Measurements from ENCODE around the gene SHANK3. TPM values are rescaled to one million over a fixed set of nuclear protein-coding genes. Genes with fewer than 3 reads are reported as not detected.

The SHANK3 gene
- polyA plus RNA-seq, 3 donors from 2014 or later: not detected

DNA sequence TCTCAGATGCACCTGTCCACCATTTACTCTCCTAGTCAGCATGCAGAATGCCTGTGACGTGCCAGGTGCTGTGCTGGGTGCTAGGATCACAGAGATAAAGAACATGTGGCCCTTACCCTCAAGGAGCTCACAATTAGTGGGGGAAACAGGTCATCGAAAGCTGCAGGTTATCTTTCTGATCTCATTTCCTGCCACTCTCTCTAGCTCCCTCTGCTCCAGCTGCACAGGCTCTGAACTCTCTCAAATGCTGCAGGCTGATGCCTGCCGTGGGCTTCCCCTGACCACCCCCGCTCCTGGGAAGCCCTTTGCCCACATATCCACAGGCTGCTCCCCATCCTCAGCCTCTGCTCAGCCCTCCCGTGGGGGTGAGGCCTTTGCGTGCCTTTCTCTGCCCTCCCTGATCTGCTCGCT lies 29.6 kb downstream of the SHANK3 start:
- Mint-ChIP-seq H3K36me3 (no peaks in the 10 kb centered on the region), H3K9me3 (no peaks in the 10 kb centered on the region), H3K27ac (no peak overlapping the region), H3K4me3 (no peak overlapping the region), H3K27me3 (ENCODE audit: low read depth in 3 of 3) (peaks cover 3 to 4% (median 3%) of the 10 kb centered on the region in 3 donors), H3K4me1 (no peaks in the 10 kb centered on the region)
- DNase-seq: no peak

DNA sequence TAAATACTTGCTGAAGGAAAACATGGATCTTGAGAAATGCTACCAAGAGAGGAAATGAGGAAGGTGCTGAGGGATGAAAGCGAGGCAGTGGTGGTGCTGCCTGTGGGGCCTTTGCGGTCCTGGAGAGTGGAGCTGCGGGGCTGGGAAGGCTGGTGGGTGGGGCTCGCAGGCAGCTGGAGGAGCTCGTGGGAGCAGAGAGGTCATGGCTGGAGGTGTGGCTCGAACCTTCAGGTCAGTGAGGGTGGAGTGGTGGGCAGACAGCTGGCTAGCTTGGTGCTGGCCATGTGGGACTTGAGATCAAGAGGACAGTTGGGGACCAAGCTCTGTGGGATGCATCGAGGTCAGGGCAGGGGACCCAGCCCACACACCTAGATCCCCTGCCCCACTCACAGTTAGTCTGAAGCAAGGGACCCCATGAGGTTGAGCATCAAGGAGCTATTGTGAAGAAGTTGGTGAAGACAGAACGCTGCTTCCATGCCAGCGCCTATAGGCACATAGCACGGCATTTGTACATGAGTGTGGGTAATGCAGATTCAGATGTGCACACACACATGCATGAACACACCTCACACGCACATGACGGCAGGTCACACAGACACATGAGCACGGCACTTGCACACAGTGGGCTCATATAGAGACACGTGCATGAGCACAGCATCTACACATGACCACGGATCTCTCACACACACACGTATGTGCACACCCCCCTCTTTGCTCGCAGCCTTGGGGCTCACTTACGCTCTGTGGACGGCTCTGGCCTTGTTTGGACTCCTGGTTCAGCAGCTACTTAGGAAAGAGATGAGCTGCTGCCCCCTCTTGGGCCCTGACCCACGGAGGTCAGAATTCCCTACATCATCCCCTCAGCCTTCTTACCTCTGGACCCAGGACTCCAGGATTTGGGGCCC lies 30.4 kb downstream of the SHANK3 start:
- Mint-ChIP-seq H3K27ac (no peak overlapping the region), H3K36me3 (no peaks in the 10 kb centered on the region), H3K4me3 (no peak overlapping the region), H3K9me3 (no peaks in the 10 kb centered on the region), H3K27me3 (ENCODE audit: low read depth in 3 of 3) (peaks cover 1 to 4% (median 3%) of the 10 kb centered on the region in 3 donors), H3K4me1 (no peaks in the 10 kb centered on the region)
- DNase-seq: no peak

DNA sequence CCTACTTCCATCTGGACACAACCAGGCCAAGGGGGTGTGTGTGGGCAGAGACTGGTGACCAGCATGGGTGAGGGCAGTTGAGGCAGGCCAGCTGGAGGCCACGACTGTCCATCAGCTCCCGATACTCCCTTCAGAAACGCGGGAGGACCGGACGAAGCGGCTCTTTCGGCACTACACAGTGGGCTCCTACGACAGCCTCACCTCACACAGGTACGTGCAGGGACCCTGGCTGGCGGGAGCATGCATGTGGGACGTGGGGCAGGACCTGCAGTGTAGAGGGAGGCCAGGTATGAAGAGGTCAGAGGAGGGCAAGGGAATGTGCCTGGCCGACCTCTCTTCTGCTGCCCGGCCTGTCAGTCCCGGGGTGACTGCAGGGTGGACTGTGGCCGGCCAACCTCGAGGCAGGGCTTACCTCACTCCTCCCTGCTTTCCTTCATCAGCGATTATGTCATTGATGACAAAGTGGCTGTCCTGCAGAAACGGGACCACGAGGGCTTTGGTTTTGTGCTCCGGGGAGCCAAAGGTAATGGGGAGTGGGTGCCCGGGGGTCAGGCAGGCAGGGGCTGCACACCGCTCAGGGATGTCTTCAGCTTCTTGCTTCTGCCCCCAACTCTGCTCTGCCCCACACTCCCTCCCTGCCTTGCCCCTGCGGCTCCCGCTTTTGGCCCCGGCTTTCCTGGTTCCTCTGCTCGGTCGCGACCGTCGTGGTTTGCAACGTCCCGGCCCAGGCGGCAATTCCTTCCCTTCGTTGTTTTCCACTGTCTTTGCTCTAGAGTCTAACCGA lies 31.3 kb downstream of the SHANK3 start:
- DNase-seq: no peak
- H3K27me3 Mint-ChIP-seq (ENCODE audit: low read depth in 3 of 3): peaks cover 3 to 4% (median 4%) of the 10 kb centered on the region in 3 donors
- H3K4me3 Mint-ChIP-seq: no peak overlapping the region
- H3K4me1 Mint-ChIP-seq: no peaks in the 10 kb centered on the region
- H3K27ac Mint-ChIP-seq: no peak overlapping the region
- H3K36me3 Mint-ChIP-seq: no peaks in the 10 kb centered on the region
- H3K9me3 Mint-ChIP-seq: no peaks in the 10 kb centered on the region

DNA sequence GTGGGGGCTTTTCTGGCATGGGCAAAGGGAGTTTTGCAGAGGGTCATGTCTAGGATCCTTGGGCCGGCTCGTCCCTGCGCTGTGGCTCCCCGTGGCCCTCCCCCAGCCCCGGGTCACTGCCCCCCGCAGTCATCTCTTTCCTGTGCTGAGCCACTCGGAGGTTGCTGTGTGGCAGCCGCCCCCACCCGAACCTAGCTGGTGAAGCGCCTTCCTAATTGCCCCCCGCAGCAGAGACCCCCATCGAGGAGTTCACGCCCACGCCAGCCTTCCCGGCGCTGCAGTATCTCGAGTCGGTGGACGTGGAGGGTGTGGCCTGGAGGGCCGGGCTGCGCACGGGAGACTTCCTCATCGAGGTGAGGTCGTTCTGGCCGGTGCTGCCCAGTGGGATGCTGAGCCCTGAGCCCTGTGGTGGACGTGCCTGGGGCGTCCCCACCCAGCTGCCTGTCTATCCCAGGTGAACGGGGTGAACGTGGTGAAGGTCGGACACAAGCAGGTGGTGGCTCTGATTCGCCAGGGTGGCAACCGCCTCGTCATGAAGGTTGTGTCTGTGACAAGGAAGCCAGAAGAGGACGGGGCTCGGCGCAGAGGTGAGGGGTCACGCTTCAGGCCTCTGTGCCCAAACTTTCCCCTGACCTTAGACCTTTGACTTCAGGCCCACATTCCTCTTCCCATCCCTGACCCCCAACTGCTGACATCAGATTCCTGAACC lies 32.0 kb downstream of the SHANK3 start:
- Mint-ChIP-seq H3K27me3 (ENCODE audit: low read depth in 3 of 3) (peaks cover 3 to 6% (median 4%) of the 10 kb centered on the region in 3 donors), H3K4me1 (no peaks in the 10 kb centered on the region), H3K4me3 (no peak overlapping the region), H3K36me3 (no peaks in the 10 kb centered on the region), H3K9me3 (no peaks in the 10 kb centered on the region), H3K27ac (no peak overlapping the region)
- no peak for DNase-seq

DNA sequence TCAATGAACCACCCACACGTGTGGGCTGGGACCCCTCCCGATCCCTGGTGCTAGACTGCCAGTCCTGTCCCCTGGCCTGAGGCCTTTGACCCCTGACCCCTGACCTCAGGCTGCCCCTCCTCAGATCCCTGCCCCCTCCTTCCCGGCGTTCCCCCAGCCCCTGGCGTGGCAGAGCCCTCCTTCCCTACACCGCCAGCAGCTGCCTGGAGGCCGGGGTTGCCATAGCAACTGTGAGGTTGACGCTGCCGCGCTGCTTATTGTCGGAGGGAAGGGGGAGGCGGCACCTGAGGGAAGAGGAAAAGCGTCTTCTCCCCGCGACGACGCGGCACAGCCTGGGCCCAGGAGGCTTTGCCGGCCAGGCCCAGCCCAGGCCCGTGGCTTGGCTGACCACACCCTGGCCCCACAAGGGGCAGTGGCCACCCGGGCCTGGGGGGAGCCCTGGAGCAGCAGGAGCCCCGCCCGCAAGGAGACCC lies 32.6 kb downstream of the SHANK3 start:
- peaks cover 3 to 6% (median 6%) of the 10 kb centered on the region in 3 donors for H3K27me3 Mint-ChIP-seq (ENCODE audit: low read depth in 3 of 3)
- no peaks in the 10 kb centered on the region for H3K4me1 Mint-ChIP-seq

DNA sequence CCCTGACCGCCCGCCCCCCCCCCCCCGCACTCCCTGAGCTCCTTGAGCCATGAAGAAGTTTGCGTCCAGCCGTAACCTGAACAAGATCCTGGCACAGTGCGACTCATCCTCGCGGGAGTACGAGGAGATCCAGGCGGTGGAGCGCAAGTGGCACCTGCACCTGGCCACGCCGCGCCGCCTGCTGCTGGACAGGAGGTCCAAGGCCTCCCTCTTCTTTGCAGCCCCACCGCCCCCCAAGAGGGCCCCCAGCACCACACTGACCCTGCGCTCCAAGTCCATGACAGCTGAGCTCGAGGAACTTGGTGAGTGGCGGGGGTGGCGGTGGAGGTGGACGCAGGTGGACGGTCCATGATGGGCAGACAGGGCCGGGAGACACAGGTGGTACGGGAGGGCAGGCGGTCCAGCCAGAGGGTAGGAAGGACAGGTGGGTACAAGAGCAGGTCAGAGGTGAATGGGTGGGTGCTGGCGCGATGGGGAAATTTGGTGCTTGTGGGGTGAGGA lies 33.3 kb downstream of the SHANK3 start:
- no peaks in the 10 kb centered on the region for H3K9me3 Mint-ChIP-seq
- no peaks in the 10 kb centered on the region for H3K4me1 Mint-ChIP-seq
- no peak overlapping the region for H3K4me3 Mint-ChIP-seq
- H3K36me3 Mint-ChIP-seq: no peaks in the 10 kb centered on the region
- no peak for DNase-seq
- peaks cover 3 to 5% (median 5%) of the 10 kb centered on the region in 3 donors for H3K27me3 Mint-ChIP-seq (ENCODE audit: low read depth in 3 of 3)
- H3K27ac Mint-ChIP-seq: no peak overlapping the region

More for the DNA sequence above, 32.6 kb downstream of the SHANK3 start:
- Mint-ChIP-seq H3K4me3 (no peak overlapping the region), H3K9me3 (no peaks in the 10 kb centered on the region), H3K27ac (no peak overlapping the region), H3K36me3 (no peaks in the 10 kb centered on the region)
- no peak for DNase-seq

DNA sequence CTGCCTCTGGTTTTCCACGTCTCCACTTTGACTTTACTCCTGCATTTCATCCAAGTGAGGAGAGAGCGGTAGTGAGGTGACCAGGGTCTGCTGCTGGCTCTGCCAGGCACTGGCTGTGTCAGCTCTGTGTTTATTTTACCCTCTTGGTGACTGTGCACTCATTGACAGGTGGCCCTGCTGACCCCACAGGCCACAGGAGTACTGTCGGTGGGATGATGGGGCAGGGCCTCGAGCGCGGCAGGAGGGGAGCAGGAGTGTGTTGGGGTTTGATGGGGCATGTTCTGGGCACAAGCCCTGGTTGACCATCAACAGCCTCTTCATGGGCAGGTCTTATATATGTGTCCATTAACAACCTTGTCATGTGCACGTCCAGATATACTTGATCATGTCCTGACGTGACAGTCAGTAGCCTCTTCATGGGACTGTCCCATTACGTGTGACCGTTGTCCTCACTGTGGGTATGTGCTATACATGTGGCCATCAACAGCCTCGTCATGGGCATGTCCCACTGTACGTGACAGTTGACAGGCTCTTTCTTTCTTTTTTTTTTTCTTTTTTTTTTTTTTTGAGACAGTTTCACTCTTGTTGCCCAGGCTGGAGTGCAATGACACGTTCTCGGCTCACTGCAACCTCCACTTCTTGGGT lies 34.0 kb downstream of the SHANK3 start:
- Mint-ChIP-seq H3K27me3 (ENCODE audit: low read depth in 3 of 3) (peaks cover 3 to 5% (median 5%) of the 10 kb centered on the region in 3 donors), H3K36me3 (no peaks in the 10 kb centered on the region), H3K27ac (no peak overlapping the region), H3K4me3 (no peak overlapping the region), H3K4me1 (no peaks in the 10 kb centered on the region), H3K9me3 (no peaks in the 10 kb centered on the region)
- DNase-seq: no peak

DNA sequence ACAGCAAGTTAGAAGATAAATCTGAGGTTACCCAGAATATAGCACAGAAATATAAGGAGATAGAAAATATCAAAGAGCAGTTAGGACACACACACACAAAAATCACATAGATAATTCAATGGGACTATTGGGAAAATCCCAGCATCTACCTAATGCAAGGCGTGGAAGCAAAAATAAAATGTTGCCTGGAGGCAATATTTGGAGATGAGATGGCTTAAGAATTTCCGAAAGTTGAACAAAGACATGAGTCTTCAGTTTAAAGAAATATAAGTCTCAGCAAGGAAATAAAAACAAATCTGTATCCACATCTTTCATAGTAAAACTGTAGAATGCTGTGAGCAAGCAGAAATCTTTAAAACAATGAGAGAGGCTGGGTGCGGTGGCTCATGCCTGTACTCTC lies 35.9 kb downstream of the SHANK3 start:
- no peak for DNase-seq
- H3K36me3 Mint-ChIP-seq: no peaks in the 10 kb centered on the region
- no peaks in the 10 kb centered on the region for H3K4me1 Mint-ChIP-seq
- H3K4me3 Mint-ChIP-seq: no peak overlapping the region
- peaks cover 3 to 5% (median 3%) of the 10 kb centered on the region in 3 donors for H3K27me3 Mint-ChIP-seq (ENCODE audit: low read depth in 3 of 3)
- H3K27ac Mint-ChIP-seq: no peak overlapping the region
- H3K9me3 Mint-ChIP-seq: no peaks in the 10 kb centered on the region

DNA sequence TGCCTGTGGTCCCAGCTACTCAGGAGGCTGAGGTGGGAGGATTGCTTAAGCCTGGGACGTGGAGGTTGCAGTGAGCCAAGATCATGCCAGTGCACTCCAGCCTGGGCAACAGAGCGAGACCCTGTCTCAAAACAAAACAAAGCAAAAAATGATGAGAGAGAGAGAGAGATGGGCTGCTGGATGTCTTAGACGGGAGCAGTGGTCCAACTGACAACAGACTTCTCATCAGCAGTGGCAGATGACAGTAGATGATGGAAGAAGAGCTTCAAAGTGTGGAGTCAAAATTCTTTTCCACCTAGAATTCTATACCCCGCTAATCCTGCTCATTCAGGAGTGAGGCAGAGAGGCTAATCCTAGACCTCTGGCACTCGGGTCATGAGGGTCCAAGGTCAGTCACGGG lies 36.4 kb downstream of the SHANK3 start:
- Mint-ChIP-seq H3K9me3 (no peaks in the 10 kb centered on the region), H3K4me3 (no peak overlapping the region), H3K36me3 (no peaks in the 10 kb centered on the region), H3K4me1 (no peaks in the 10 kb centered on the region), H3K27me3 (ENCODE audit: low read depth in 3 of 3) (peaks cover 3 to 7% (median 5%) of the 10 kb centered on the region in 3 donors), H3K27ac (no peak overlapping the region)
- no peak for DNase-seq

DNA sequence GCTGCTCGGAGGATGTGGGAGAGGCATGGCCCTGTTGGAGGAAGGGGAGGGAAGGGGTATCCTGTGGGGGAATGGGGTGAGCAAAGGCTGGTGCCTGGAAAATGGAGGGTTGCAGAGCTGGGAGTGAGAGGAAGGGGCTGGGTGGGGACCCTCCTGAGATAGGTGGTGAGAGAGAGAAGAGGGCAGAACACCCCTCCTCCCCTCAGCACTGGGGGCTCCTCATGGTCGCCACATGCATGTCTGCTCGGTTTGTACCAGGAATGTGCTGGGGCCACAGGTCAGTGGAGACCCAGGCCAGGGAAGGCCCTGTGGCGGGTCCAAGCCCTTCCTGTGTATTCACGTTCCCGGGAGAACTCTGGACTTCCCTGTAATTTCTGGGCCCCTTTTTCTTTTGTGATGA lies 37.6 kb downstream of the SHANK3 start:
- DNase-seq: no peak
- Mint-ChIP-seq H3K4me3 (no peak overlapping the region), H3K9me3 (no peaks in the 10 kb centered on the region), H3K27ac (no peak overlapping the region), H3K27me3 (ENCODE audit: low read depth in 3 of 3) (peaks cover 3 to 7% (median 5%) of the 10 kb centered on the region in 3 donors), H3K36me3 (no peaks in the 10 kb centered on the region), H3K4me1 (no peaks in the 10 kb centered on the region)

DNA sequence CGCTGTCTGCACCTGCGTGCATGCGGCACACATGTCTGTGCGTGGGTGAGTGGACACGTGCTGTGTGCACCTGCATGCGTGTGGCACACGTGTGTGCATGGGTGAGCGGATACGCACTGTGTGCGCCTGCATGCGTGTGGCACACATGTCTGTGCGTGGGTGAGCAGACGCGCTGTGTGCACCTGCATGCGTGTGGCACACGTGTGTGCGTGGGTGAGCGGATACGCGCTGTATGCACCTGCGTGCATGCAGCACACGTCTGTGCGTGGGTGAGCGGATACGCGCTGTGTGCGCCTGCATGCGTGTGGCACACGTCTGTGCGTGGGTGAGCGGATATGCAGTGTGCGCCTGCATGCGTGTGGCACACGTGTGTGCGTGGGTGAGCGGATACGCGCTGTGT lies 38.3 kb downstream of the SHANK3 start:
- peaks cover 3 to 7% (median 5%) of the 10 kb centered on the region in 3 donors for H3K27me3 Mint-ChIP-seq (ENCODE audit: low read depth in 3 of 3)
- no peaks in the 10 kb centered on the region for H3K9me3 Mint-ChIP-seq
- peak overlapping the region in 1 of 6 donors; percentile 20 for H3K27ac Mint-ChIP-seq
- H3K4me1 Mint-ChIP-seq: no peaks in the 10 kb centered on the region
- H3K4me3 Mint-ChIP-seq: no peak overlapping the region
- no peak for DNase-seq
- H3K36me3 Mint-ChIP-seq: no peaks in the 10 kb centered on the region

DNA sequence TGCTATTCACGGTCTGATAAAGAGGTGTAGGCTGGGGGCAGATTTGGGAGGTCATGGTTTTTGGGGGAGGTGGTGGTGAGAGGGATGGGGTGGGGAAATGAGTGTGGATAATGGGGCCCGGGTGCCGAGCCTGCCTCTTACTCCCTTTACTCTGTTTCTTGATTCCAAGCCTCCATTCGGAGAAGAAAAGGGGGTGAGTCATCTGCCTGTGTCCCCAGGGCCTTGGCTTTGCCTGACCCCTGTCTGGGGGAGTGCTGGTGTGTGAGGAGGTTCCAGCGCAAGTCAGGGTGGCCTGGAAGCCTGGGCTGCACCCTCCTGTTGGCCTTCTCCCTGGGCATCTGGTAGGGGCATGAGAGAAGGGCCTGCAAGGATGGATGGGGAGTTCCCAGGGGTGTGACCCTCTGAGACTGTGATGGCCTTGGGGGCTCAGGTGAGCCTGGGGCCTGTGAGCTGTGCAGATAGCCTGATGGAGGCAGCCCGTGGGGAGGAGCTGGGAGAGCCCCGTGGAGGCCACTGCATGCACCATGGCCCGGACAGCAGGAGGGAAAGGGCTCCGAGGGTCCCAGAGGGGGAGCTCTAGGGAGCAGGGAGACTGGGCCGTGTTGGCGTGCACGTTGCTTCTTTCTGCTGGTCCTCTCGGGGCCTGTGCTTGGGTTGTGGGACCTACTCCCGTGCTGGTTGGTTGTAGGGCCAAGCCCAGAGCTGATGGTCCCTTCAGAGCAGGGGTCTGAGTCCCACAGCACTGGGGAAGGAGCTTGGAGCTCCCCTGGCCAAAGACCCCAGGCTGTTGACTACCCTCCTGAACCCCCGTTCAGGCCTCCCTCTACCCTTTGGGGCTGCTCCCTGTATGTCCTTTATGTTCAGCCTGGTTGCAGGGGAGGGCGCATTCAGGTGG lies 39.1 kb downstream of the SHANK3 start:
- Mint-ChIP-seq H3K9me3 (no peaks in the 10 kb centered on the region), H3K27ac (no peak overlapping the region), H3K36me3 (no peaks in the 10 kb centered on the region), H3K4me1 (no peaks in the 10 kb centered on the region), H3K27me3 (ENCODE audit: low read depth in 3 of 3) (peaks cover 3 to 9% (median 5%) of the 10 kb centered on the region in 3 donors), H3K4me3 (no peak overlapping the region)
- no peak for DNase-seq
